ENCODE measurements around the gene HNRNPC.
"Not testable (repeated sequence)": the region's sequence is repeated elsewhere in the genome, so short reads cannot be mapped to it uniquely, and the experiment has no call there.

The HNRNPC gene

GRCh38 chr14:21191261-21191808, 77.9 kb downstream of the HNRNPC start:
- DNase-seq: no peak

DNA sequence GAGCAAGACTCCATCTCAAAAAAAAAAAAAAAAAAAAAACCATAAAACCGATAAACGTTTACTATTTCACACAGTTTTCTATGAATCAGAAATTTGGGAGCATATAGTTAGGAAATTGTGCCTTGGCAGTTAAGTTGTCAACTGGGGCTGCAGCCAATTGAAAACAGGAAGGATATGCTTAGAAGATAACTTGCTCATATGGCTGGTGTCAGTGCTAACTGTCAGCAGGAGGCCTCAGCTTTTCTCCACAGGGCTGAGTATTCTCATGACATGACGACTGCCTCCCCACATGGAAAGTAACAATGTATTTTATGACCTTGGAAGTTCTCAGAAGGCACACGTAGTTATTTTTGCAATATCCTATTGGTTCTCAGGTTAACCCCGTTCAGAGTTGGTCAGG, 83.8 kb downstream of the HNRNPC start:
- DNase-seq: no peak

GRCh38 chr14:21184254-21184653, 85.0 kb downstream of the HNRNPC start:
- no peak for DNase-seq

GRCh38 chr14:21182166-21182565, 87.1 kb downstream of the HNRNPC start:
- DNase-seq: no peak

- no peak for DNase-seq
These were observed 98.1 kb downstream of the HNRNPC start for GRCh38 chr14:21171128-21171527.

DNA sequence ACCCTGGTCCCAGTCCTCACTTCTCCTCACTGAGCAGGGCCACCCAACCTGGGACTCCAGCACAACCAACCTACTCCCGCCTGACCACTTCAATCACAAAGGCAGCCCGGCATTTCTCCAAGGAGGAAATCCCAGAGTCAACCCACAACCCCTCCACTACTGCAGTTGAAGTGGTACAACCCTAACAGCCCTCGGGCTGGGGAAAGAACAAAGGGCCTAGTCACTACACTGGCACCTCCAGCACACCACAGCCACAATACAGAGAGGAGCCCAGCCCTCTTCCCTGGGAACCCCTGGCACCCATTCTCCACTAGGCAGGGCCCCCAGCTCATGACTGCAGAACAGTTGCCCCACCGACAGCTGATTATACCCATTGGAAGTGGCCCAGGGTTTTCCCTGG, 99.7 kb downstream of the HNRNPC start:
- no peak for DNase-seq

DNA sequence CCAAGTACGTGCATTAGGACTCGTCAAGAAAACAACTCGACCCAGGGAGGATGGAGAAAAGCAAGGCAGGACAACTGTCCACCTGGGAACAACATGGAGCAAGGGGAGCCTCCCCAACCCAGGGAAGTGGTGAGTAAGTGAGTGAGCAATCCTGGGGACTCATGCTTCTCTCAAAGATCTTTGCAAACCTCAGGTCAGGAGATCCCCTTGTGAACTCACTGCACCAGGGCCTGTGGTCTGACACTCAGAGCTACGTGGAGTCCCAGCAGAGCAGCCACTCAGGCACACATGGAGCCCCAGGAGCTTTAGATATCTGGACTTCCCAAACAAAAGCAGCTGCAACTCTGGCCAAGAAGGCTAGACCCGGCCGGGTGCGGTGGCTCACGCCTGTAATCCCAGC, 101.2 kb downstream of the HNRNPC start:
- no peak for DNase-seq

DNA sequence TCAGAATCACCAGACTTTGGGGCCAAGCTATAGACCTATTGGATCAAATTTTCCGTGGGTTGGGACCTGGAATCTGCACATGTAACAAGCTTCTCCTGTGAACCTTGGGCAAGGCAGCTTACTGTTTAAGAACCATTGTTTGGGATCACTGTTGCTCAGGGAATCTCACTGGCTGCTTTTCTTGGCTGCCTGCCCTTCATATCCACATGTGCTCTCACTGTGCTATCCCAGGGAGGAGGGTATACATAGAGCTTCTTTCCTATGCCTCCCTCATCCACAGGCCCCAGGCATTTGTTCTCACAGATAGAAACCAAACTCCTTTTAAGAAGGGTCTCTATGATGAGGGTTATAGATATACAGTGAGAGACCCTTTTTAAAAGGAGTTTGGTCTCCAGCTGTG, 103.6 kb downstream of the HNRNPC start:
- not testable (repeated sequence) for DNase-seq

DNA sequence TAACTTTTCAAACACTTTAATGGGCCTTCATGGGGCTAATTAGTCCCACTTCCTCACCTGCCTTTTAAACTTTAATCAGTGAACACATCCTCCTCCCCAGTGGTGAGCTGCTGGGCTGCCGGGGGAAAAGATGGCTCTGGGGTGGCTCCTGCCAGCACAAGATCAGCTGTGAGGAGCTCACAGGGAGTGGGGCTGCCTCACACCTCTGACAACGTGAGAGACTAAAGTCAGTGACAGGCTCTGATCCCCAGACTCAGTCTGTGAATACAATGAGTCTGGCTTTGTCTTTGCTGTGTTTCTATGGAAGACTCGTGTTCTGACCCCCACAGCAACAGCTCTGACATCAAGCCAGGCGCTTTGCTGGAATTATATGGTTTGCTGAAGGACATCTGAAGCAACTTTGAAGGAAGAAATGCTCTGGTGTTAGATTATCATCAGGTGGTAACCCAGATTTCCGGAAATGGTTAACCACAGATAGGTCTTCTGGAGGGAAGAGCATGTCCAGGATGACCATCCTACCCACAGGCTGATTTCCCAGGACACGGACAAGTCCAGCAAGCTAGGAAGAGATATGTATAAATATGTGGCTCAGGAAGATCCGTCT, 104.1 kb downstream of the HNRNPC start:
- not testable (repeated sequence) for DNase-seq

DNA sequence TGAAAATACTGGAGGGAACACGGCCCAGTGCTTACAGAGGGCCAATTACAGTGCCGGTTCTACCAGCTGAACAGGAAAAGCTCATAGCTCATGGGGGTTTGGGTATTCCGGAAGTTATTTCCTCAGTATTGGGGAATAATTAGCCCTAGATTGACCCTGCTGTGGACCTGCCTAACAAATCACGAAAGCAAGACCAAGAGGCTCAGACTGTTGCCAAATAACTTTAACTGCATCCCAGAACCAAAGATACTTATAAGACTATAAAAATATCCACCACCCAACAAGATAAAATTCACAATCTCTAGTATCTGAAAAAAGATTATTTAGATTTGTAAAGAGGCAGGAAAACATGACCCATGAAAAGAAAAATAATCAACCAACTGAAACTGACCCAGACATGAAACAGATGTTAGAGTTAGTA, 105.4 kb downstream of the HNRNPC start:
- no peak for DNase-seq

- no peak for DNase-seq
These were observed 107.2 kb downstream of the HNRNPC start for GRCh38 chr14:21162081-21162480.

- no peak for DNase-seq
These were observed 109.1 kb downstream of the HNRNPC start for GRCh38 chr14:21160061-21160610.
